KMS-11 (cell line): ENCODE data around the gene SLC25A14.
A peak's percentile ranks its signal among the peaks of the same experiment; 100 is the strongest.

Experiments
- H2AFZ ChIP-seq: fragments of 200-600 bp; sonication (generic); 2 replicates; pipeline ENCODE4 v1.6.1; 2016; ENCODE audit warnings: antibody characterized with exemption, mixed run types, low read depth
- H3K27ac ChIP-seq: fragments of 200-600 bp; sonication (generic); 2 replicates; pipeline ENCODE4 v1.6.1; 2016; ENCODE audit warnings: mild to moderate bottlenecking, mixed run types
- H3K27me3 ChIP-seq: fragments of 200-600 bp; sonication (generic); 2 replicates; pipeline ENCODE4 v1.6.1; 2017; ENCODE audit warnings: mild to moderate bottlenecking, low read depth, mixed run types, moderate library complexity; ENCODE audit not compliant: insufficient read depth
- H3K36me3 ChIP-seq: fragments of 200-600 bp; sonication (generic); 2 replicates; pipeline ENCODE4 v1.6.1; 2017; ENCODE audit warnings: mild to moderate bottlenecking, mixed run types; ENCODE audit not compliant: insufficient read depth
- H3K4me1 ChIP-seq: fragments of 200-600 bp; sonication (generic); 2 replicates; pipeline ENCODE4 v1.6.1; 2016; ENCODE audit warnings: mild to moderate bottlenecking, low read depth, mixed run types; ENCODE audit not compliant: poor library complexity, severe bottlenecking
- H3K4me2 ChIP-seq: fragments of 200-600 bp; sonication (generic); 2 replicates; pipeline ENCODE4 v1.7.0; 2016; ENCODE audit warnings: mild to moderate bottlenecking, mixed run types
- H3K4me3 ChIP-seq: fragments of 200-600 bp; sonication (generic); IDR thresholded peaks from 2 replicates; pipeline ENCODE4 v1.6.1; 2017; ENCODE audit warnings: low read depth, low read length, mixed read lengths; ENCODE audit not compliant: insufficient read depth
- H3K79me2 ChIP-seq: fragments of 200-600 bp; sonication (generic); 2 replicates; pipeline ENCODE4 v1.6.1; 2016; ENCODE audit warnings: low read depth, mixed run types; ENCODE audit not compliant: insufficient read depth
- H3K9ac ChIP-seq: fragments of 200-600 bp; sonication (generic); 2 replicates; pipeline ENCODE4 v1.6.1; 2016; ENCODE audit warnings: mild to moderate bottlenecking, mixed run types
- H4K20me1 ChIP-seq: fragments of 200-600 bp; sonication (generic); 2 replicates; pipeline ENCODE4 v1.6.1; 2016; ENCODE audit warnings: mild to moderate bottlenecking, mixed run types; ENCODE audit not compliant: insufficient read depth
- CTCF ChIP-seq: fragments of 200-600 bp; sonication (generic); conservative IDR thresholded peaks from 2 replicates; pipeline ENCODE4 v1.6.1; 2017; ENCODE audit warnings: low read depth, mild to moderate bottlenecking, antibody characterized with exemption, low read length, moderate library complexity, mixed read lengths

Gene SLC25A14

GRCh38 chrX:130339408-130340222 is at the start of gene SLC25A14:
Gene SLC25A14, plus strand, starts transcription at chrX:130339919. Its CDS starts 360 bp downstream, at chrX:130340279.
- no peaks in the 10 kb centered on the region for H3K79me2 ChIP-seq
- no peak within 1 kb of the TSS for H3K4me3 ChIP-seq
- H3K36me3 ChIP-seq = no peaks in the 10 kb centered on the region
- H3K4me1 ChIP-seq = peaks cover 8% of the 10 kb centered on the region
- peak within 1 kb of the TSS; percentile 68 for H3K4me2 ChIP-seq
- no peak for TF ChIP-seq CTCF
- H3K9ac ChIP-seq = peak within 1 kb of the TSS; percentile 95
- H3K27me3 ChIP-seq = no peaks in the 10 kb centered on the region
- H3K27ac ChIP-seq = peak within 1 kb of the TSS; percentile 84
- H4K20me1 ChIP-seq = no peaks in the 10 kb centered on the region
- H2AFZ ChIP-seq = peak within 1 kb of the TSS; percentile 75

GRCh38 chrX:130295519-130296296 is 44.0 kb upstream of the SLC25A14 start:
- Histone ChIP-seq H4K20me1 (no peaks in the 10 kb centered on the region), H3K36me3 (no peaks in the 10 kb centered on the region), H3K27ac (no peak overlapping the region), H3K4me3 (no peak overlapping the region), H3K4me2 (no peak overlapping the region), H2AFZ (no peak overlapping the region), H3K79me2 (no peaks in the 10 kb centered on the region), H3K9ac (no peak overlapping the region), H3K27me3 (no peaks in the 10 kb centered on the region), H3K4me1 (peaks cover 10% of the 10 kb centered on the region)
- TF ChIP-seq CTCF = no peak

- Histone ChIP-seq H2AFZ (no peak overlapping the region), H3K27me3 (no peaks in the 10 kb centered on the region), H3K4me1 (peaks cover 10% of the 10 kb centered on the region), H3K27ac (no peak overlapping the region), H3K79me2 (no peaks in the 10 kb centered on the region), H3K4me2 (no peak overlapping the region), H3K9ac (no peak overlapping the region), H4K20me1 (no peaks in the 10 kb centered on the region), H3K4me3 (no peak overlapping the region), H3K36me3 (no peaks in the 10 kb centered on the region)
- no peak for TF ChIP-seq CTCF
These were observed 43.4 kb upstream of the SLC25A14 start for GRCh38 chrX:130296297-130296678.

GRCh38 chrX:130296743-130297142 is 43.0 kb upstream of the SLC25A14 start:
- Histone ChIP-seq H2AFZ (no peak overlapping the region), H4K20me1 (no peaks in the 10 kb centered on the region), H3K27ac (no peak overlapping the region), H3K36me3 (no peaks in the 10 kb centered on the region), H3K79me2 (no peaks in the 10 kb centered on the region), H3K27me3 (no peaks in the 10 kb centered on the region), H3K4me3 (no peak overlapping the region), H3K9ac (no peak overlapping the region), H3K4me1 (peaks cover 10% of the 10 kb centered on the region), H3K4me2 (no peak overlapping the region)
- no peak for TF ChIP-seq CTCF
